ENCODE measurements around the gene WNT4. TPM values are rescaled to one million over a fixed set of nuclear protein-coding genes. Genes with fewer than 3 reads are reported as not detected.

WNT4 gene
- total and polyA plus RNA-seq, 10 of the 15 experiments (the other 5 are each of a cell fraction or from before 2014, with no cell fraction given) = 0.01 TPM; not detected in 9

- Histone ChIP-seq H2AFZ (ENCODE audit: control insufficient read depth, low read depth, low read length) (peak overlapping the region; percentile 19; the same call in 1 of the 2 replicates), H3K27ac (ENCODE audit: control insufficient read depth, insufficient read depth) (no peak overlapping the region), H3K4me1 (ENCODE audit: control insufficient read depth, insufficient read depth, low read length) (peaks cover 21% of the 10 kb centered on the region), H3K4me3 (no peak overlapping the region), H3K36me3 (ENCODE audit: control insufficient read depth in 2 of 2, insufficient read depth in 2 of 2, low read length in 1 of 2) (no peaks in the 10 kb centered on the region), H3K9ac (ENCODE audit: control insufficient read depth, insufficient read depth, low read length) (no peak overlapping the region), H4K20me1 (ENCODE audit: control insufficient read depth, insufficient read depth) (no peaks in the 10 kb centered on the region), H3K4me2 (ENCODE audit: control insufficient read depth, insufficient read depth) (no peak overlapping the region), H3K27me3 (replicated peaks in 1 of 2; ENCODE audit: control insufficient read depth in 2 of 2, insufficient read depth in 2 of 2, low read length in 1 of 2) (no peaks in the 10 kb centered on the region), H3K9me3 (replicated peaks; ENCODE audit: control insufficient read depth, insufficient read depth, low read length) (no peaks in the 10 kb centered on the region), H3K79me2 (ENCODE audit: control insufficient read depth, insufficient read depth, low read length) (no peaks in the 10 kb centered on the region)
- no TSS peak for BruUV-seq (replicated peaks)
- FAIRE-seq = no peak
- peak; percentile 21; the same call in 2 of the 3 replicates for ATAC-seq
- DNase-seq (ENCODE audit: low read depth, low spot score) = no peak
- in situ Hi-C loops (cut with MboI) (no loop called here), intact Hi-C loops (cut with micrococcal nuclease; ENCODE audit: unreplicated experiment) (no loop called here)
- SMC1A ChIA-PET (ENCODE audit: uncharacterized antibody, unreplicated experiment) = interaction anchor here (1.3 kb wide), 1 partner anchor 23 kb away, joined by 3 read pairs; no protein-coding TSS in a partner anchor
- CTCF ChIA-PET = no interaction called here
- TF ChIP-seq ZNF592 (IDR thresholded peaks at IDR 0.05) = no peak
- no peak for TF ChIP-seq SRF (IDR thresholded peaks at IDR 0.05; ENCODE audit: low read depth in 2 of 2, low read length in 2 of 2)
- TF ChIP-seq ETV6 (conservative IDR thresholded peaks at IDR 0.05 in 1 of 2, IDR thresholded peaks at IDR 0.05 in 1 of 2; ENCODE audit: borderline replicate concordance in 1 of 2, low read depth in 1 of 2) = no peak
- peak; percentile 63 for TF ChIP-seq PKNOX1 (IDR thresholded peaks at IDR 0.05)
- 0 out of 2 replicates have a peak, but pooled peaks have one; percentile 11 for TF ChIP-seq RUNX3 (IDR thresholded peaks at IDR 0.05; ENCODE audit: low read length)
- no peak for TF ChIP-seq YY1 (IDR thresholded peaks at IDR 0.05; ENCODE audit: low read depth, low read length)
- RAD21 ChIA-PET (ENCODE audit: unreplicated experiment) = no interaction called here
- 28% methylated on average over 14 of the region's 14 CpGs for WGBS (ENCODE audit: insufficient coverage, insufficient replicate concordance, low lambda C conversion rate, missing lambda C conversion rate)
- POLR2A ChIA-PET = interaction anchor here (3.4 kb wide), 1 partner anchor 12 kb away, joined by 16 read pairs; no protein-coding TSS in a partner anchor
Observed at GRCh38 chr1:22164841-22165808, 22.2 kb upstream of the WNT4 start.
